DOHH2 (cell line): ENCODE results near the gene ROBO1.

ENCODE experiments used
- CTCF ChIP-seq: fragments of 200-600 bp; sonication (generic); IDR thresholded peaks from one replicate; pipeline ENCODE4 v1.5.1; 2014; ENCODE audit warnings: antibody characterized with exemption, mild to moderate bottlenecking, low read depth, low read length; ENCODE audit not compliant: poor library complexity, severe bottlenecking
- EZH2phosphoT487 ChIP-seq: fragments of 200-600 bp; sonication (generic); IDR thresholded peaks from 2 replicates; pipeline ENCODE4 v1.6.1; 2017; ENCODE audit warnings: borderline replicate concordance, mild to moderate bottlenecking, antibody characterized with exemption, low read length, moderate library complexity, mixed read lengths

- TF ChIP-seq CTCF (no peak), EZH2phosphoT487 (no peak)
These were observed 768.7 kb downstream of the ROBO1 start for GRCh38 chr3:78999139-78999538.
